Large intestine (tissue), 3 donors: ENCODE data around the gene POLR2C. TPM values are rescaled to one million over a fixed set of nuclear protein-coding genes. Genes with fewer than 3 reads are reported as not detected.

Experiments
- DNase-seq, 2 donors: peaks; one replicate each; pipeline versions ENCODE4 v3.0.0 to v3.0.0-alpha.2; 2013
- H3K27ac ChIP-seq: one replicate; pipeline ENCODE4 v1.5.1; 2013; ENCODE audit warnings: low read length
- H3K27me3 ChIP-seq: 2 replicates; pipeline ENCODE4 v1.6.1; 2013; ENCODE audit warnings: low read length; ENCODE audit not compliant: control insufficient read depth, insufficient read depth
- H3K36me3 ChIP-seq: 2 replicates; pipeline ENCODE4 v1.6.1; 2013; ENCODE audit warnings: low read length; ENCODE audit not compliant: control insufficient read depth, insufficient read depth
- H3K4me1 ChIP-seq: one replicate; pipeline ENCODE4 v1.6.1; 2013; ENCODE audit warnings: low read length; ENCODE audit not compliant: control insufficient read depth, insufficient read depth
- H3K4me3 ChIP-seq: one replicate; pipeline ENCODE4 v1.5.1; 2013; ENCODE audit warnings: low read length
- H3K9me3 ChIP-seq: one replicate; pipeline ENCODE4 v1.6.1; 2013; ENCODE audit warnings: mild to moderate bottlenecking, low read depth, low read length, moderate library complexity; ENCODE audit not compliant: control insufficient read depth
- WGBS: methylation state at CpG from one replicate; pipeline ENCODE4 v1.1.5; 2013; ENCODE audit warnings: low lambda C conversion rate; ENCODE audit not compliant: insufficient coverage; 5-methylcytosine and 5-hydroxymethylcytosine counted together
- polyA plus RNA-seq: library from polyadenylated mRNA; unstranded; fragments of 120-200 nt; gene quantifications from one replicate; pipeline ENCODE4 v1.2.1, GENCODE V29; 2013

POLR2C gene
- polyA plus RNA-seq, 1 donor, result 76.6 TPM

DNA sequence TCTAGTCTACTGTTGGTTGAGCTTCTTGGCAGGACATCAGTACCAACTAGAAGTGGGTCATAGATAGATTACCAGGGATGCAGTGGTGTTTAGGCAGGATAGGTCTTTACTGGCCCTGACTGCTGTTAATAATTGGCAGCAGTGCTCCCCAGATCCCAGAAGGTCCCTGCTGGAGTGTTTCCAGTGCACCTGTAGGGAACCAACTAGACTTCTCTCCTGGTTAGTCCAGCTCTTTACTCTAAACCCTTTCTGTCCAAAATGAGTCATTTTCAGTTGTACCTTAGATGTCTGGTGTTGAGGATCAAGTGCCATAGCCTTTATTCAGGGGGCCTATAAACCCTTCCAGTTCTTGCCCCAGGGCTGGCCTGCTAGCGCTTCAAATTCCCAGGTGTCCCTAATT is 8.7 kb downstream of the POLR2C start:
- peaks cover 51% of the 10 kb centered on the region for H3K4me1 ChIP-seq
- H3K36me3 ChIP-seq, result peaks cover 84% of the 10 kb centered on the region
- peak overlapping the region; percentile 80 for H3K27ac ChIP-seq
- H3K4me3 ChIP-seq, result no peak overlapping the region
- no CpG with 5 or more reads among the region's 1 CpG for WGBS
- peak in 1 of 2 donors; percentile 35 for DNase-seq
- H3K27me3 ChIP-seq, result no peaks in the 10 kb centered on the region
- no peaks in the 10 kb centered on the region for H3K9me3 ChIP-seq

- peak; percentile 92 to 95 for DNase-seq
- H3K4me1 ChIP-seq, result peaks cover 59% of the 10 kb centered on the region
- no peak overlapping the region for H3K4me3 ChIP-seq
- H3K27ac ChIP-seq, result peak overlapping the region; percentile 80
- no peaks in the 10 kb centered on the region for H3K27me3 ChIP-seq
- no CpG with 5 or more reads among the region's 10 CpGs for WGBS
- H3K36me3 ChIP-seq, result peaks cover 83% of the 10 kb centered on the region
- H3K9me3 ChIP-seq, result no peaks in the 10 kb centered on the region
These were observed 9.6 kb downstream of the POLR2C start for GRCh38 chr16:57471852-57472664.

- peaks cover 85% of the 10 kb centered on the region for H3K36me3 ChIP-seq
These were observed 10.2 kb downstream of the POLR2C start for GRCh38 chr16:57472665-57473060.

GRCh38 chr16:57473176-57473840 is 10.8 kb downstream of the POLR2C start:
- H3K4me1 ChIP-seq, result peaks cover 71% of the 10 kb centered on the region
- peaks cover 83% of the 10 kb centered on the region for H3K36me3 ChIP-seq
- H3K4me3 ChIP-seq, result no peak overlapping the region

More at GRCh38 chr16:57472665-57473060, 10.2 kb downstream of the POLR2C start:
- DNase-seq, result no peak
- Histone ChIP-seq H3K4me1 (peaks cover 65% of the 10 kb centered on the region), H3K27me3 (no peaks in the 10 kb centered on the region), H3K4me3 (no peak overlapping the region), H3K9me3 (no peaks in the 10 kb centered on the region), H3K27ac (peak overlapping the region; percentile 80)
- WGBS, result no CpG with 5 or more reads among the region's 4 CpGs

DNA sequence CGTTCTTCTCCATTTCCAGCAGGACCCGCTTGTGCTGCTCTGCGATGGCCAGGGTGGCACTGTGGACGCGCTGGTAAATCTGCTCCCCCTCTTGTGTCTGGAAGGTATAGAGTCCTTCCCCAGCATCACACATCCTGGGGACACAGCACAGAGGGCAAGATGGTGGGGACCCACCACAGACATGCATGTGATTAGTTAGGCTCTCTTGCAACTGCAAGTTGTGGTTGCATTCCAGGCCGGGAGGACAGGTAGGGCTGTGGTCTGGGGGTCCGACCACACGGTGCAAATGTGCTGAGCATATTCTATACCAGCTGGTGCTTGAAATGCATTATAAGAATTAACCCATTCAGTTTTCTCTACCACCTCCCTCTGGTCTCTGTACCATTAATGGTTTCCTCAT is 11.4 kb downstream of the POLR2C start:
- peaks cover 76% of the 10 kb centered on the region for H3K4me1 ChIP-seq
- no peaks in the 10 kb centered on the region for H3K27me3 ChIP-seq
- DNase-seq, result no peak
- H3K9me3 ChIP-seq, result no peaks in the 10 kb centered on the region
- no peak overlapping the region for H3K27ac ChIP-seq
- no CpG with 5 or more reads among the region's 8 CpGs for WGBS
- peaks cover 83% of the 10 kb centered on the region for H3K36me3 ChIP-seq
- H3K4me3 ChIP-seq, result no peak overlapping the region

More at GRCh38 chr16:57473176-57473840, 10.8 kb downstream of the POLR2C start:
- Histone ChIP-seq H3K27me3 (no peaks in the 10 kb centered on the region), H3K27ac (peak overlapping the region; percentile 80), H3K9me3 (no peaks in the 10 kb centered on the region)
- no peak for DNase-seq
- no CpG with 5 or more reads among the region's 14 CpGs for WGBS

DNA sequence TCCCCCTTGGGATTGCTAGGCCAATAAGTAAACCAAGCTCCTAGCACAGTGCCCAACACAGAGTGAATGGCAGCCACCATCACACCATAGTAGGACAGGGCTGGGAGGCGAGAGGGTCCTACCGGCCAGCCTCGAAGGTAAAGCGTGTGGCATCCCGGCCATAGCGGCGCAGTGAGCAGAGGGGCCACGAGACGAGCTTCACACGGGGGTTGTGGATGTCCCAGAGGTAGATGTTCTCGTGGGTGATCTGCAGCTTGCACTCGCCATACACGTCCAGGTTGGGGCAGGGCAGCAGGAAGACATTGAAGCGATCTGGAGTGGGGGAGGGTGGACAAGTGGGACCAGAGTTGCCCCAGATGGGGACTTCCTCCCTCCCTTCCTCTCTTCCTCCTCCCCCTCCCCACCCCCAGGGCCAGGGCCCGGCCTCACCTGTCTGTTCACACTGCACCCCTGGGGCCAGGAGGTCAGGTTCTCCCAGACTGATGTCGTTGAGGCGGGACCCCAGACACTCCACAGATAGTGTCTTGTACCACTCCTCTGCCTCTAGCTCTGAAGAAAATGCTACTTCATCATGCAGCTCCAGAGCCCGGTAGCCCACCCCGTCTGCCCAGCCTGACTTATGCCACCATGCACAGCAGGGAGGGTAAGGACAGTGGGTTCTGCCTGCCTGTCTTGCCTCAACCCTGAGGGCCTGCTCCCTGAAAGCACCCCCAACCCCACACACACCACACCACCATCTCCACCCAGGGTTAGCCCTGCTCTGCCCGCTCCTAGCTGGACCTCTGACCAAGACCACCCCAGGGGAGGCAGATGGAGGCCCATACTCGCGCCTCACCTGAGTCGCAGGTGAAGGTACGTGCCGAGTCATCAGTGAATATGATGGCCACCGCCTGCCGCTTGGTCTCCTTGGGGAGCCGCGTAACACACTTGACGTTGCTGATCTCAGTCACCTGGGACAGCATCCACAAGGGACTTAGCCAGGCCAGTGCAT is 12.5 kb downstream of the POLR2C start:
- no peak overlapping the region for H3K27ac ChIP-seq
- DNase-seq, result no peak
- H3K36me3 ChIP-seq, result peaks cover 73% of the 10 kb centered on the region
- no peak overlapping the region for H3K4me3 ChIP-seq
- H3K27me3 ChIP-seq, result no peaks in the 10 kb centered on the region
- H3K9me3 ChIP-seq, result no peaks in the 10 kb centered on the region
- no CpG with 5 or more reads among the region's 30 CpGs for WGBS
- peaks cover 76% of the 10 kb centered on the region for H3K4me1 ChIP-seq

GRCh38 chr16:57475711-57476339 is 13.3 kb downstream of the POLR2C start:
- peak; percentile 55 to 63 for DNase-seq

DNA sequence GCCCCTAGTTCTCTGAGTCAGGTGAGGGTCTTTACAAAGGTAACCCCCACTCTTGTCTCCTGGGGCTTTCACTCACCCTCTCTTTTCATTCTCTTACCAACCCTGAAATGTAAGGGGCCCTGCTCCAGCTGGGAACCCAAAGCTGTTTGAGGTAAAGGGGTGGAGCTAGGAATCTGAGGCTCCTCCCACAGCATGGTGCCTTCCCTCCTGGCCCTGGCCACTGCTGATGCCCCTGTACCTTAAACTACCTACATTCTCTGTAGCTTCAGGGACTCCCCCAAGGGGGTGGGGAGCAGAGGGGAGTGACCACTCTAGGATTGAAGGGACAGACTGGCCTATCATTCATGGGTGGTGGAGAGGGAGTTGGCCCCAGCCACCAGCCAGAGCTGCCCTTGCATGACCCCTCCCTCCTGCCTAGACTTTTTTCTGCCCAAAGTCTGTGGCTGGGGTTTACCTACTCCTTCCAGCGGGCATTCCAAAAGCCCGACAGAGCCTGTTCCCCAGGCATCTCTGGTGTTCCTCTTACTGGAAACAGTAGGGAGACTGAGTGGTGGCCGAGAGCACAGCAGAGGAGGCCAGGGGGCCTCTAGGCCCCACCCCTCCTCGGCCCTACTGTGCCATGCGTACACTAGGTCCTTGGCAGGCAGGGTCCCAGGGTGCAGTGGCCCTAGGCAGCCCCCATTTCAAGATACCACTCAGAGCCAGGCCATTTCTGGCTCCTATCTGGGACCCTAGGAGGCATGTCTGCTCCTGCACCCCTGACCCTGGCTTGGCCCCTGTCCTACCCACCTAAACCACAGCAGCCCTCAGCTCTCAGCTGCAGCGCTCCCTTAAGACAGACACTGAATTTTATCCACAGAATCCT is 14.3 kb downstream of the POLR2C start:
- peaks cover 57% of the 10 kb centered on the region for H3K36me3 ChIP-seq
- no peaks in the 10 kb centered on the region for H3K27me3 ChIP-seq
- peaks cover 69% of the 10 kb centered on the region for H3K4me1 ChIP-seq
- peak overlapping the region; percentile 20 for H3K27ac ChIP-seq
- no peaks in the 10 kb centered on the region for H3K9me3 ChIP-seq
- DNase-seq, result no peak
- no CpG with 5 or more reads among the region's 6 CpGs for WGBS
- no peak overlapping the region for H3K4me3 ChIP-seq

More at GRCh38 chr16:57475711-57476339, 13.3 kb downstream of the POLR2C start:
- H3K9me3 ChIP-seq, result no peaks in the 10 kb centered on the region
- no peaks in the 10 kb centered on the region for H3K27me3 ChIP-seq
- H3K36me3 ChIP-seq, result peaks cover 65% of the 10 kb centered on the region
- H3K4me1 ChIP-seq, result peaks cover 74% of the 10 kb centered on the region
- H3K27ac ChIP-seq, result peak overlapping the region; percentile 26
- WGBS, result no CpG with 5 or more reads among the region's 12 CpGs
- H3K4me3 ChIP-seq, result no peak overlapping the region

- Histone ChIP-seq H3K27ac (peak overlapping the region; percentile 20), H3K9me3 (no peaks in the 10 kb centered on the region), H3K27me3 (no peaks in the 10 kb centered on the region), H3K36me3 (peaks cover 52% of the 10 kb centered on the region), H3K4me1 (peaks cover 63% of the 10 kb centered on the region), H3K4me3 (peak overlapping the region; percentile 3)
- WGBS, result no CpG with 5 or more reads among the region's 9 CpGs
- no peak for DNase-seq
These were observed 15.2 kb downstream of the POLR2C start for GRCh38 chr16:57477531-57478202.
